Measurements from ENCODE around the gene MIA3. TPM values are rescaled to one million over a fixed set of nuclear protein-coding genes. Genes with fewer than 3 reads are reported as not detected.
A peak's percentile ranks its signal among the peaks of the same experiment; 100 is the strongest.

MIA3 gene
- total and polyA plus RNA-seq, 2 experiments from 2014 or later = 32.7 to 40.0 TPM

GRCh38 chr1:222589462-222590302 is 28.2 kb upstream of the MIA3 start, which contains the start of gene TAF1A:
Gene TAF1A, minus strand, starts transcription at chr1:222589933.
- Histone ChIP-seq H3K36me3 (ENCODE audit: insufficient read depth) (peaks cover 11% of the 10 kb centered on the region), H3K27me3 (ENCODE audit: insufficient read depth) (no peaks in the 10 kb centered on the region), H3K27ac (ENCODE audit: low read depth) (peak within 1 kb of the TSS; percentile 86), H3K4me2 (peak within 1 kb of the TSS; percentile 86), H3K9me2 (ENCODE audit: insufficient read depth) (no peaks in the 10 kb centered on the region), H3K4me3 (peak within 1 kb of the TSS; percentile 73), H2AFZ (peak within 1 kb of the TSS; percentile 95), H3K79me2 (replicated peaks; ENCODE audit: insufficient read depth) (peaks cover 43% of the 10 kb centered on the region), H4K20me1 (replicated peaks; ENCODE audit: insufficient read depth) (peaks cover 5% of the 10 kb centered on the region; the same call in 1 of the 2 replicates), H3K4me1 (ENCODE audit: insufficient read depth) (peaks cover 12% of the 10 kb centered on the region; the same call in 1 of the 2 replicates), H3F3A (replicated peaks; ENCODE audit: low read depth) (no peaks in the 10 kb centered on the region)
- H3K4me1 Mint-ChIP-seq = peaks cover 9% of the 10 kb centered on the region; the same call in 2 of the 3 replicates
- no peaks in the 10 kb centered on the region for H3K9me3 Mint-ChIP-seq
- peaks cover 6% of the 10 kb centered on the region for H3K27me3 Mint-ChIP-seq (ENCODE audit: insufficient read depth, low read depth, poor library complexity)
- peak; percentile 79 for TF ChIP-seq POLR2AphosphoS5 (IDR thresholded peaks at IDR 0.05; ENCODE audit: low read depth)
- TF ChIP-seq ETS1 (IDR thresholded peaks at IDR 0.05) = peak; percentile 58; the same call in 1 of the 2 replicates
- no peak for TF ChIP-seq REST (IDR thresholded peaks at IDR 0.05; ENCODE audit: unreplicated experiment)
- peak; percentile 66 for TF ChIP-seq CREB1 (CRISPR knock-in tag; IDR thresholded peaks at IDR 0.05; ENCODE audit: low read depth)
- peak; percentile 96 for DNase-seq (ENCODE audit: low spot score)
- H3K27ac Mint-ChIP-seq = peak within 1 kb of the TSS; percentile 92
- peak; percentile 99 for ATAC-seq
- peaks cover 19% of the 10 kb centered on the region; the same call in 2 of the 3 replicates for H3K36me3 Mint-ChIP-seq (ENCODE audit: low read depth)
- peak within 1 kb of the TSS; percentile 94 for H3K4me3 Mint-ChIP-seq

- Mint-ChIP-seq H3K36me3 (ENCODE audit: low read depth) (peaks cover 7% of the 10 kb centered on the region; the same call in 2 of the 3 replicates), H3K4me1 (peaks cover 9% of the 10 kb centered on the region; the same call in 2 of the 3 replicates), H3K9me3 (no peaks in the 10 kb centered on the region; the same call in 2 of the 3 replicates)
- no peak for TF ChIP-seq EZH2 (IDR thresholded peaks at IDR 0.05; ENCODE audit: low read depth, unreplicated experiment)
- TF ChIP-seq CREB1 (CRISPR knock-in tag; IDR thresholded peaks at IDR 0.05; ENCODE audit: low read depth) = no peak
- no peak for TF ChIP-seq EZH2phosphoT487 (IDR thresholded peaks at IDR 0.05; ENCODE audit: unreplicated experiment)
- no peak for TF ChIP-seq STAT1 (IDR thresholded peaks at IDR 0.05; ENCODE audit: unreplicated experiment)
- TF ChIP-seq ZNF462 (CRISPR knock-in tag; IDR thresholded peaks at IDR 0.05) = no peak
These were observed 25.7 kb upstream of the MIA3 start for GRCh38 chr1:222592171-222592570.

More at GRCh38 chr1:222592171-222592570, 25.7 kb upstream of the MIA3 start:
- Histone ChIP-seq H3K79me2 (replicated peaks; ENCODE audit: insufficient read depth) (peaks cover 19% of the 10 kb centered on the region), H3K36me3 (ENCODE audit: insufficient read depth) (peaks cover 7% of the 10 kb centered on the region), H3K9me2 (ENCODE audit: insufficient read depth) (no peaks in the 10 kb centered on the region), H3K27me3 (ENCODE audit: insufficient read depth) (no peaks in the 10 kb centered on the region), H2AFZ (no peak overlapping the region), H3K4me2 (no peak overlapping the region), H4K20me1 (replicated peaks; ENCODE audit: insufficient read depth) (no peaks in the 10 kb centered on the region), H3F3A (replicated peaks; ENCODE audit: low read depth) (no peaks in the 10 kb centered on the region), H3K4me1 (ENCODE audit: insufficient read depth) (peaks cover 12% of the 10 kb centered on the region; the same call in 1 of the 2 replicates), H3K27ac (ENCODE audit: low read depth) (no peak overlapping the region), H3K4me3 (no peak overlapping the region)
- Mint-ChIP-seq H3K27ac (no peak overlapping the region), H3K27me3 (ENCODE audit: insufficient read depth, low read depth, poor library complexity) (peaks cover 6% of the 10 kb centered on the region), H3K4me3 (no peak overlapping the region)
- DNase-seq (ENCODE audit: low spot score) (no peak), ATAC-seq (no peak)
